Neural progenitor cell (in vitro differentiated cells): ENCODE data around the gene PRKD1.

Experiments
- EZH2 ChIP-seq: fragments of 200-600 bp; sonication (generic); IDR thresholded peaks from 2 replicates; pipeline ENCODE4 v1.6.1; 2017; ENCODE audit warnings: antibody characterized with exemption, mild to moderate bottlenecking, moderate library complexity
- EZH2phosphoT487 ChIP-seq: fragments of 200-600 bp; sonication (generic); IDR thresholded peaks from 2 replicates; pipeline ENCODE4 v1.6.1; 2017; ENCODE audit warnings: antibody characterized with exemption
- TF ChIP-seq, protein P1 (sequence below): fragments of 200-600 bp; sonication (generic); IDR thresholded peaks from 2 replicates; pipeline ENCODE4 v1.5.1; 2017; ENCODE audit warnings: antibody characterized with exemption, mild to moderate bottlenecking

DNA sequence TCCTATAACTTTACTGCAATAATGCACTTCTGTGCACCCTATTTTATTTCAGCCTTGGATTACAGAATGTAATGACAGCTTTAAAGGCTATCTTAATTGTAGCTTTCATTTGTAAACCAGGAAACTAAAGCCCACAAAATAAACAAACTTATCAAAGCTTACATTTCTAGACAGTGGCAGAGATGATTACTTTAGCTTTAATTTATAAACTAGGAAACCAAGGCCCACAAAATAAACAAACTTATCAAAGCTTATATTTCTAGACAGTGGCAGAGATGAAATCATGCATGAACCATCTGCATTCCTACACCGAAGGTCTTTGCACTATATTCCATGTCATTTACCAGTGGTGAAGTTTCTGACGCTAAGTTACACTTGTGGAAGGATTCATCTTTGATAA, 74.4 kb downstream of the PRKD1 start:
- TF ChIP-seq, protein P1, sequence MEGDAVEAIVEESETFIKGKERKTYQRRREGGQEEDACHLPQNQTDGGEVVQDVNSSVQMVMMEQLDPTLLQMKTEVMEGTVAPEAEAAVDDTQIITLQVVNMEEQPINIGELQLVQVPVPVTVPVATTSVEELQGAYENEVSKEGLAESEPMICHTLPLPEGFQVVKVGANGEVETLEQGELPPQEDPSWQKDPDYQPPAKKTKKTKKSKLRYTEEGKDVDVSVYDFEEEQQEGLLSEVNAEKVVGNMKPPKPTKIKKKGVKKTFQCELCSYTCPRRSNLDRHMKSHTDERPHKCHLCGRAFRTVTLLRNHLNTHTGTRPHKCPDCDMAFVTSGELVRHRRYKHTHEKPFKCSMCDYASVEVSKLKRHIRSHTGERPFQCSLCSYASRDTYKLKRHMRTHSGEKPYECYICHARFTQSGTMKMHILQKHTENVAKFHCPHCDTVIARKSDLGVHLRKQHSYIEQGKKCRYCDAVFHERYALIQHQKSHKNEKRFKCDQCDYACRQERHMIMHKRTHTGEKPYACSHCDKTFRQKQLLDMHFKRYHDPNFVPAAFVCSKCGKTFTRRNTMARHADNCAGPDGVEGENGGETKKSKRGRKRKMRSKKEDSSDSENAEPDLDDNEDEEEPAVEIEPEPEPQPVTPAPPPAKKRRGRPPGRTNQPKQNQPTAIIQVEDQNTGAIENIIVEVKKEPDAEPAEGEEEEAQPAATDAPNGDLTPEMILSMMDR = no peak
- TF ChIP-seq EZH2phosphoT487 = no peak
- TF ChIP-seq EZH2 = no peak
